CD4-positive, alpha-beta T cell treated with Interleukin-6 at 100 ng/mL for 8 hours (primary cell): ENCODE results near the gene KIF23.

ENCODE experiments used
- DNase-seq: peaks from one replicate; pipeline ENCODE4 v3.0.0-alpha.2; 2020; ENCODE audit warnings: mixed read lengths, low spot score

The KIF23 gene

DNA sequence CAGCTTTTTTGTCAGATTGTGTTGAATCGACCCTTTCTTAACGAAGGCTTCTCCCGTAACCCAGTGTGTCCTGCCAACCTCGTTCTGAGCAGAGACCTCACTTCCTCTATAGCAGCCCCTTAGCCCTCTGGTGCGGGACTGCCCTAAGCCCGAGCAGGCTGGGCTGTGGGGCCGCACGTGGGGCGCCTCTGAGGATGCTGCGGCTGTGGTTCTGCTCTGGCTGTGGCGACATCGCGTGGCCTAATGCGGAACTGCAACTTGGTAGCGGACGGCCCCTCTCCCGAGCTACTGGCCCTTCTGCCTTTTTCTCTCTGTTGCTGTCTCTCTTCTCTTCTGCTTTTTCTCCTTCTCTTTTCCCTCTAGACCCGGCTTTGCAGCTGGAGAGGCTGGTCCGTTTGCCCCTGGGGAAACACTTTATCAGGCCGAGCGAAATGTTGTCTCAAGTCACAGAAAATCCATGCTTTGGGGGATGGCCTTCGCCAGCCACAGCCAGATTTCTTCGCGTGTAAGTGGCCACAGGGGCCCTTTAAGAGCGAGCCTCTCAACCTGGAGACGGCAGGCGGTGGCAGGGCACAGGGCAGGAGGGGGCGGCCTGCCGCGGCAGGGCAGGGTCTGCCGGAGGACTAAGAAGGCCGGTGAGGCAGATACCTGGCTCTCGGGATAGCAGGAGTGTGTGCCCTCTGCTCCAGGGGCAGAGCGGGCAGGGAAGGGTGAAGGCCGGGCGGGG, 19.4 kb upstream of the KIF23 start:
- peak; percentile 73 for DNase-seq

GRCh38 chr15:69395460-69395859, 18.7 kb upstream of the KIF23 start:
- no peak for DNase-seq

- no peak for DNase-seq
Measured at GRCh38 chr15:69395991-69396390, 18.2 kb upstream of the KIF23 start.

DNA sequence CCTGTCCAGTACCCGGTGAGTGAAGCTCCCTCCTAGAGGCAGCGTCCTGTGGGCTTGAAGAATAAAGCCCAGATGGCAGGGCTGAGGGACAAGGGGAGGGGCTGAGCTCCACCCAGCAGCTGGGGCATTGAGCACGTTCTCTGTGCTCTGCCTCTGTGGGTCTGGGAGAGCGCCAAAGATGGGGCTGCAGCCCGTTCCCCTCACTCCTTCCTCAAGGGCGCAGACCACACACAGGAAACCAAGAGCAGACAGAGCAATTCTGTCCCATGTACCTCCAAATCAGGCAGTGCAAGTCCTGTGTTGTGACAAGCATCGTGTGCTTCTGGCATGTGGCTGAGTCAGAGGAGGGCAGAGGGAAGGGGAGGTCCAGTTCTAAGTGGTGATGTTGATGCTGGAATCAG, 15.7 kb upstream of the KIF23 start:
- DNase-seq, result no peak

DNA sequence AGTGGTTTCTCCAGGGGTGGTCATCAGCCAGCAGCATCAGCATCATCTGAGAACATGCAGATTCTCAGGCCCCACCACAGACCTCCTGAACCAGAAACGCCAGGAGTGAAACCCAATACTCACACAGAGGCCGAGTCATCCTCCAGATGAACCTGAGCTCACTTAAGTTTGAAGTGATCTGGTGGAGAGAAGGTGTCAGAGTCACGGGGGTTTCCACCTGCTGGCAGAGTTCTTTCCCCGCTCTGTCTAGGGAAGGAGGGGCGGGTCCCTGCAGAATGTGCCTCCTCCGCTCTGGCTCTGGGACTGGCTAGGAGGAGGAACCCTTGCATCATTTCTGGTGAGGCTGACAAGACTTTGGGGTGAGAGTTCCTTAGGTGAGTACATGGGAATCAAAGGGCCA, 13.3 kb upstream of the KIF23 start:
- no peak for DNase-seq

DNA sequence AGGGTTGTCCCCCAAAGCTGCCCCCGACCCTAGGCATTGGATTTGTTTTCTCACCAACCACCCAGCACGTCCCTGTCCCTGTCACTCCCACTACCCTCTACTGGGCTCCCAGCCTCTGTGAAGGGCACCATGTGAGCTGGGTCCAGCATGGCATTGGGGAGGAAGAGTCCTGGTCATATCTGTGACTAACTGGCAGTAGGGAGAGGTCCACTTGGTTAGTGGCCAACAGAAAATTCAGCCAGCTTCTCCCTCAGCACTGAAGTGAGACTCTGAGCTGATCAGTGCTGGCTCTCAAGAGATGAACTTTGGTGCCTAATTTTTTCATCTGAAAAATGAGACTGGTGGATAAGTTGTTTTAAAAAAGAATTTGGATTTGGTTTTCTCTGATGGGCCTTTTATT, 11.3 kb upstream of the KIF23 start:
- no peak for DNase-seq

DNA sequence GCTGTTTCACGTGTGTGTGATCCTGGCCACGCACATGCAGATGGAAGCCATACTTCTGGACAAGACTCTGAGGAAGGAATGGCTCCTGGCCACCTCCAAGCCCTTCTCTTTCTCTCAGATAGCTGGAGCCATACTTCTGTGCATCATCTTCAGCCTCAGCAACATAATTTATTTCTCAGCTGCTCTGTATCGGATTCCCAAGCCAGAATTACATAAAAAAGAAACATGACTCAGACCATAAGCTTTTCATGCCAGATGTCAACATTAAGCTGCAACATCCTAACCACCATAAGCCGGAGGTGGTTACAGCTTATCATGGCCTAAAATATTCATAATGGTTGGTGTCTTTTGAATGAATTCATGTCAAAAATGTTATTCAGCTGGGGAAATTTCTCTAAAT, 10.6 kb upstream of the KIF23 start:
- DNase-seq, result no peak

GRCh38 chr15:69405110-69405509, 9.0 kb upstream of the KIF23 start:
- no peak for DNase-seq

GRCh38 chr15:69407719-69408400, 6.3 kb upstream of the KIF23 start:
- no peak for DNase-seq

DNA sequence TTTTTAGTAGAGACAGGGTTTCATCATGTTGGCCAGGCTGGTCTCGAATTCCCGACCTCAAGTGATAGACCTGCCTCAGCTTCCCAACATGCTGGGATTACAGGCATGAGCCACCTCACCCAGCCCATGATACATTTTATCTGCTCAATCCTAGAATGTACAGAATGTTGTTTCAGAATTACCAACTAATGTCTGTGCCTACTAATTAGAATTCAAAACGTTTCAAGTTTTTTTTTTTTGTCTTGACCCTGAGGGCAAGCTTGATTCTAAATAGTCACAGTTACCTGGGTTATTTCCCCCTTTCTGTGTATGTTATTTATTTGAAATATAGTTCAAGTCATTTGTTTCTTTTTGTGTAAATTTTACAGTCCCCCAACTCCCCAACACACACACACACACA, 5.3 kb upstream of the KIF23 start:
- DNase-seq, result no peak

- DNase-seq, result no peak
Measured at GRCh38 chr15:69410248-69410874, 3.8 kb upstream of the KIF23 start.

DNA sequence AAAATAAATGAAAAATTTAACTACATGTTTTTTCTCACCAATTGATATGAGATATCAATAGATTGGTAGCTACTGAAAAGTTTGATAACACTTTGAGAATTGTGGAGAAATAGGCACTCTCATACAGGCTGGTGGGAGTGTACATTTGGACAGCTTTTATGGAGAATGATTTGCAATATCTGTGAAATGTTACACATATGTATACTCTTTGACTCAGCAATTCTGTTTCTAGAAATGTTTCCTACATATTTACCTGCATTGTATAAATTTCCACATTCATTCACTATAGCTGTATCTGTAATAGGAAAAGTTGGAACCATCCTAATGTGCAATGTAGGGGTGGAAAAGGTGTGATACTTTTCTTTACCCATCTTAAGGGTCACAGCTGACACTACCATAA, 1.9 kb upstream of the KIF23 start:
- no peak for DNase-seq

GRCh38 chr15:69412701-69413100, 1.4 kb upstream of the KIF23 start:
- no peak for DNase-seq

DNA sequence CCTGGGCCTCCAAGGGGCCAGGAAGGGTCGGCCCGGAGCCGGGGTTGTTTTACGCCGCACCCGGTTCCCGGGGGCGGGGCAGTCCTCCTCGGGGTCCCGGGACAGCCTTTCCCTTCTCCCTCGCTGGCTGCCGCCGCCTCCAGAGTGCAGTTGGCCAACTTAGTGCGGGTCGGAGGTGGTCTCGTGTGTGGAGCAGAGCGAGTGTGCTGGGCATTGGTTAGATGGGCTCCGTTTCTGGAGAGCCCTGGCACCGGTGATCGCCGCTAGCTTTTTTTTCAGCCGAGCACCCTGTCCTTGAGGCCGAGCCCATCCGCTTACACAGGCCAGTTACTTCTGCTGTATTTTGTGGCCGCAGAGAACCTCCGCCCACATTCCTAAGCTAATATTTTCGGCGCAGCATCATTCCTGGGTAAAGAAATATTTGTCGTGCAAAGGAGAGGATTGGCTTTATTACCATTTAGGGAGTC, 585 bp downstream of the KIF23 start:
- no peak for DNase-seq

DNA sequence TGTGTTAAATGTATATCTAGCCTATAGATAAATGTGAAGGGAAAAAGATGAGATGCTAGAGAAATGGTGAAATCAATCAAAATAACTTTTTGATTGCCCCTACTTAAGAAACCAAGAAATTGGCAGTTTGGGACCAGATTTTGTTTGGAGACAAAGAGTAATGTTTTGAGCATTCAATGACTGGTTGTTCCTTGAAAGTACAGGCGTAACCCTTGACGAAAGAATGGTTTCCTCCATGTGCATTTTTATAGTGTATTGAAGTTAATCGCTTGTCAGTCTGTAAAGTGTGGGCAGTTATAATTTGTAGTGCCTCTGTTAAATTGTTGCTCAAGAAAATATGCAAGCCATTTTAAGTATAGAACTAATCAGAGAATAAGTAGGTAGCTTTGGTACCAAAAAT, 1.2 kb downstream of the KIF23 start:
- no peak for DNase-seq

- DNase-seq, result no peak
Measured at GRCh38 chr15:69417581-69417980, 3.4 kb downstream of the KIF23 start.

DNA sequence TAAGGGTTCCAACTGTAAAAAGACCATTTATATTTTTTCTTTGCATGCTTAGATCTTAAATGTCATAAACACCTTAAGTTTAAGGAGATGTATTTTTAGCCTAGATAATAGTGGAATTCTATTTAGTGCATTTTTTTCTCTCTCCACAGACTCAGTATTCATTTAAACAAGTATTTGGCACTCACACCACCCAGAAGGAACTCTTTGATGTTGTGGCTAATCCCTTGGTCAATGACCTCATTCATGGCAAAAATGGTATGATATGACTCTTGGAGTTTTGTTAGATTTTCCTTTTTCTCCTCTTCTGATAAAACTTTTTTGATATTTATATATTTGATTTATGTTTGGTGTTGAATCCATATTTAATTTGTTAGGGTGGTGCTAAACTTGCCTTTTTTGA, 7.3 kb downstream of the KIF23 start:
- DNase-seq, result no peak

DNA sequence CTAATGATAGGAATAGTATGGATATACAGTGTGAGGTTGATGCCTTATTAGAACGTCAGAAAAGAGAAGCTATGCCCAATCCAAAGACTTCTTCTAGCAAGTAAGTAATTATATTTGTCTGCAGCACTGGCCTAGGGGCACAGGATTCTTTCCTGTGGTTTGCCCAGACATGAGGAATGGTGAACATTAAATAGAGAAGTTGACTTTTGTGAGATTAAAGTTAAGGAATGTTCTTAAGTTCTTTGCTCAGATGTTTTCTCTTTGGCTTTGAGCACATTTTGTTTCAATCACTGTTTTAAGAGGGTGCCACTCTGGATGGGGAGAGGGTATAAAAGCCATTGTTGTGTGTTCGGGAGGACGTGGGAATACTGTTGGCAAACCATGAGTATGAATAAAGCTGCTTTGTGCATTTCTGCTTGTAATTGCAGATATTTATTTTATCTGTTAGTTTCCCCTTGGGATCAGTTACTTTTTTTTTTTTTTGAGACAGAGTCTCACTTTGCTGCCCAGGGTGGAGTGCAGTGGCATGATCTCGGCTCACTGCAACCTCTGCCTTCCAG, 8.3 kb downstream of the KIF23 start:
- DNase-seq, result no peak

DNA sequence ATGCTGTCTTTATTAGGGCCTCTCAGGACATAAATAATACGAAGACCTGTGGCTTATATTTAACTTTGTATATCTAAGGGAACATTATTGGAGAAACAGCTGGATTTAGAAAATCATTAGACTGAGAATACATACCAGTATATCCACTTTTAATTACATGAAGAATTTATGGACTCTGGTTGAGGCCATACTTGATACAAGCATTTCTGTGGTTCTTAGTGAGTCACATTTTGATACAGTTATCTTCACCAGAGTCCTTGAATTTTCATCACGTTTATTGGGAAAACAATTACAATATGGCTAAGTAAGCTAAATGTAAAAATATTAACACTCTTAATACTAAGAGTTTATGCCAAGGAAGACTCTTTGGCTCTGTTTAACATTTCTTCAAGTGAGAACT, 9.9 kb downstream of the KIF23 start:
- no peak for DNase-seq

GRCh38 chr15:69424748-69425413, 10.7 kb downstream of the KIF23 start:
- no peak for DNase-seq

GRCh38 chr15:69433831-69434230, 19.7 kb downstream of the KIF23 start:
- DNase-seq, result no peak

- no peak for DNase-seq
Measured at GRCh38 chr15:69434238-69434637, 20.1 kb downstream of the KIF23 start.

DNA sequence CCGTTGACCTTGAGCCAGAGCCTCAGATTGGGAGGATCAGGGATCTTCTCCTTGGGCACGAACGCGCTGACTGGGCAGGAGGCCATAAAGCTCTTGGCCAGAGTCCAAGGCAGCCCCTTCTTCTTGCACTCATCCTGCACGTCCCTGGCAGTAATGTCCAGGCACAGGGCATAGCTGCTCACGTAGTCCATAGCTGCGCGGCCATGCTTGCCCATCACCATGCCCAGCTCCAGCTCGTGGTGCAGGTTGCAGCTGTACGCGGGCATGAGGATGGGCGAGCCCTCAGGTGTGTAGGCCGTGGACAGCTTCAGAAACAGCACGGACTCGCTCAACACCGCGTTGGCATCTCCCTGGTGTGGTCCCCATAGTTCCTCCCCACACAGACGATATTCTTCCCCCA, 20.5 kb downstream of the KIF23 start:
- DNase-seq, result no peak
